HG03521 (cell line): ENCODE data around the gene OBSCN.

Experiments
- ATAC-seq: cut with Tn5 transposase; IDR thresholded peaks from one replicate; pipeline ENCODE4 v1.9.1; 2021; ENCODE audit warnings: mild to moderate bottlenecking, moderate library complexity; ENCODE audit not compliant: unreplicated experiment

Gene OBSCN

GRCh38 chr1:228350831-228351781 is 143.3 kb downstream of the OBSCN start:
- ATAC-seq = no peak

- no peak for ATAC-seq
These were observed 144.0 kb downstream of the OBSCN start for GRCh38 chr1:228351850-228352249.

- no peak for ATAC-seq
These were observed 145.0 kb downstream of the OBSCN start for GRCh38 chr1:228352677-228353481.

- ATAC-seq = no peak
These were observed 145.9 kb downstream of the OBSCN start for GRCh38 chr1:228353601-228354371.

DNA sequence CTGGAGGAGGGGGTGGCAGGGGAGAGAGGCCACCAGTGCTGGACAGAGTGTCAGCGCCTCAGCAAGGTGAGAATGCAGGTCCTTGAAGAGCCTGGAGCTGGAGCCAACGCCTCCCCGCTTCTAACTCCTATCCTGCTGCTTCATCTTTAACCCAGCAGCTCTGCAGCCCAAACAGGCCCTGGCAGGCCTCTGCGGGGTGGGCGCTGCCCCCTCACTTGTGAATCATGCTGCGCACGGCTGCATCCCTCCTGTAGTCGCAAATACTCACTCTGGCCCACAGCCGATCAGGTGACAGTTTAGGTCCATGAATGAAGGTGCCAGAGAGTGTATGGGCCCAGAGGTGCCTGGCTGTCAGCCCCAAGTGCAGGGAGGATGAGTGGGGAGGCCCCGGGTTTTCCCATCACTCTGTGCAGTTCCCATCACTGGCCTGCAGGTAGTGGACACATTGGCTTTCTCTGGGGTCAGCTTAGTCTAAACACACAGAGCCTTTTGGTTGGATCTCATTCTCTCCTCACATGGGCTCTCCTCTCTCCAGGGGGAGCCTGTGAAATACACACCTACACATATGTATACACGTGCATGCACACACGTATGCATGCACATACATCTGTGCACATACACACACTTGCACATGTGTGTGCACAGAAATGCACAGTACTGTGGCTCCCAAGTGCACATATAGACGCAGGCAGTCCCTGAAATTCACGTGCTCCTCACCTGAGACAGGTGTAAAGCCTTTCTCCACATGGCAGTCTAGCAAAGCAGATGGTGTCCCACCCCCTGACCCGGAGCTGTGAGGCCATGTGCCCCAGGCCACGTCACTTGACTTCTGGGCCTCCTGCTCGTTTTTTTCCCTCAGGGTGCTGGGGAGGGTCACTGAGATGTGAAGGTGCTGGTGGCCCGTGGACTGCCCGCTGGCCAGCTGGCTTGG is 146.8 kb downstream of the OBSCN start:
- no peak for ATAC-seq

GRCh38 chr1:228356897-228357680 is 149.2 kb downstream of the OBSCN start:
- no peak for ATAC-seq

- ATAC-seq = no peak
These were observed 150.4 kb downstream of the OBSCN start for GRCh38 chr1:228358039-228358763.

DNA sequence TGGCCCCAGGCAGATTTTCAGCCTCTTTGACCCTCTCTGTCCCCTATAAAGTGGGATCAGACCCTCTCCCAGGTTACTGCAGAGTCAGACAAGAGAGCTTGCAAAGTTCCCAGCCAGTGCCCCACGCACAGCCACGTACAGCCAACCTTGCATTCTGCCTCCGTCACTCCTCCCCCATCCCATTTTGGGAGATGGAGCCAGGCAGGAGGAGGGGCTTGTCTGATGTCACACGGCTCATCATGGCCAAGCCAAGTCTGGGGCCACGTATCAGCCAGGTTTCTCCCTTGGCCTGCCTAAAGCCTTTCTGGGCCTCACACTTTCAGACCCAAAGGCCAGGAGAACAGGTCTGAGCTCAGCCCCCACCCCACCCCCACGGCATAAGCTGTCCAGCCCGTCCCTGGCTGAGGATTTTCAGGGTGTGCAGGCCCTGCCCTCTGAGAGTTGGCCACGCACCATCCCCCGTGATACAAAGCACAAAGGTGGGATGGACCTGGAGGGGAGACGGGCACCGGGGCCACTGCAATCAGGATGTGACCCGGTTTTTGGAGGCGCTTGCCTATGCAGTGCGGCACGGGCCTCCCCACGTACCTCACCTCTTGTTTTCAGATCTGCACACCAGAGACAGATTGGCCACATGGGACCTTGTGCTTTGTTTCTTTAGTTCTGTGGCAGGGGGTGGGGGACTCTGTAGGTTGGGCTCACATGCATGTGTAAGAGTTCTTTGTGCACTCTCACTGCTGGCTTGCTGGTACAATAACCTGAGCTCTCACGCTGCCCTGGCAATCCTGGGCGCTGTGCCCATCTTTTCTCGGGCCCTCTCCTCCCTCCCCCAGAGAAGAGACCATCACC is 151.1 kb downstream of the OBSCN start:
- no peak for ATAC-seq

GRCh38 chr1:228359613-228360532 is 152.0 kb downstream of the OBSCN start:
- ATAC-seq = no peak

- ATAC-seq = no peak
These were observed 152.9 kb downstream of the OBSCN start for GRCh38 chr1:228360533-228361313.

DNA sequence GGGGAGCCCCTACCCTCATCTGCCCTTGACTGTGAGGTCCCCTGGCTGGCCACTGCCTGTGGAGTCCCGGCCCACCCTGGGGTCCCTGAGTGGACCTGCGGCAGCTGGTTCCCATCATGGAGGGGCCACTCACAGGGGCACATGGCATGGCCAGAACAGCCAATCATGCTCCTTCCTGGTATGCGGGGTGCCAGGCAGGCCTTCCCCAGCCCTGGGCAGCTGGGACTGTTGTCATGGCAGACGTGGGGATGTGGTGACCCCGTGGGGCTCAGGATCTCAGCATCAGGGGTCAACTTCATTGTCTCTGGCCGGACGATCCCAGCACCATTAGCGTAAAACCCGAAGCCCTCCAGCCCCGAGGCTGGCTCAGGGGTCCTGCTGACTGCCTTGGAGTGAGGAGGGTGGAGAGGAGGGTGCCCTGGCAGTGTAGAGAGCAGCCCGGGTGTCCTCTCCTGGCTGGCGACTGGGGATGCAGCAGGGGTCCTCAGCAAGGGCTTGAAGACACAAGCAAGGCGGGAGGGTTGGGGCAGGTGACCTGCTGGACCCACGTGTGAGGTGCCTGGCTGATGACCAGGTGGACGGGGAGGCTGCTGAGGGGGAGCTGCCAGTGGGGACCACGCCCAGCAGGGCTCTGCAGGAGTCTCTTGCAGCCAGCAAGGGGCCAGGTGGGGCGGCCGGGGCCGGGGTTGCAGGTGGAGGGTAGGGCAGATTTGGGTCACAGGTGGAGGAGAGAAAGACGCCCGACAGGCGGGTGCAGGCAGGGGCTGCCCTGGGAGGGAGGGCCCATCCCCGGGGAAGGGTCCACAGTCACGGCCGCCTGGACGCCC is 153.7 kb downstream of the OBSCN start:
- no peak for ATAC-seq

GRCh38 chr1:228362141-228362883 is 154.5 kb downstream of the OBSCN start:
- ATAC-seq = no peak

GRCh38 chr1:228362884-228363450 is 155.1 kb downstream of the OBSCN start:
- ATAC-seq = no peak

DNA sequence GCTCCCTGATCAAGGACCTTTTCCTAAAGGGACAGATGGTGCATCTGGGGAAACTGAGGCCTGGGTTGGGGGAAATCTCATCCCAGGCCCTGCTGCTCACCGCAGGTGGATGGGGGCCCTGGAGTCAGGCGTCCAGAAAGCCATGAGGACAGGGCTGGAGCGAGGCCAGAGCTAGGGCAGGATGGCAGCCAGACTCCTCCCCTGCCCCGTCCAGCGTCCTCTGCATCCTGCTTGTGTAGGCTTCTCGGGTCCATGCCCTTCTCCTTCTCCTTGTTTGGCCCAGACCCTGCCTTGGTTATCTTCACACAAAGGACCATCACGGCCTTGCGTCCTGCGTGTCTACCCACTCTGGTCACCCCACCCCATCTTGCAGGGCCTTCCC is 155.8 kb downstream of the OBSCN start:
- no peak for ATAC-seq
